IPS-20b (cell line): ENCODE measurements around the gene TAOK3.
"Not testable (repeated sequence)": the region's sequence is repeated elsewhere in the genome, so short reads cannot be mapped to it uniquely, and the experiment has no call there.

Experiments used
- H3K27ac ChIP-seq: one replicate; pipeline ENCODE4 v1.5.1; 2013; ENCODE audit warnings: low read length
- H3K27me3 ChIP-seq: 2 replicates; pipeline ENCODE4 v1.6.1; 2013; ENCODE audit warnings: mild to moderate bottlenecking, low read length, inconsistent platforms; ENCODE audit not compliant: insufficient read depth
- H3K36me3 ChIP-seq: 2 replicates; pipeline ENCODE4 v1.6.1; 2013; ENCODE audit warnings: low read depth, mild to moderate bottlenecking, inconsistent platforms, low read length, moderate library complexity; ENCODE audit not compliant: insufficient read depth
- H3K4me1 ChIP-seq: 2 replicates; pipeline ENCODE4 v1.6.1; 2013; ENCODE audit warnings: mild to moderate bottlenecking, control low read depth, inconsistent platforms, low read length, moderate library complexity; ENCODE audit not compliant: insufficient read depth
- H3K4me3 ChIP-seq: 2 replicates; pipeline ENCODE4 v1.5.1; 2013; ENCODE audit warnings: mild to moderate bottlenecking, low read length, inconsistent platforms
- H3K9ac ChIP-seq: 2 replicates; pipeline ENCODE4 v1.6.1; 2013; ENCODE audit warnings: low read depth, mild to moderate bottlenecking, inconsistent platforms, low read length, moderate library complexity
- H3K9me3 ChIP-seq: 2 replicates; pipeline ENCODE4 v1.6.1; 2013; ENCODE audit warnings: mild to moderate bottlenecking, low read depth, low read length, inconsistent platforms; ENCODE audit not compliant: insufficient read depth

TAOK3 gene

DNA sequence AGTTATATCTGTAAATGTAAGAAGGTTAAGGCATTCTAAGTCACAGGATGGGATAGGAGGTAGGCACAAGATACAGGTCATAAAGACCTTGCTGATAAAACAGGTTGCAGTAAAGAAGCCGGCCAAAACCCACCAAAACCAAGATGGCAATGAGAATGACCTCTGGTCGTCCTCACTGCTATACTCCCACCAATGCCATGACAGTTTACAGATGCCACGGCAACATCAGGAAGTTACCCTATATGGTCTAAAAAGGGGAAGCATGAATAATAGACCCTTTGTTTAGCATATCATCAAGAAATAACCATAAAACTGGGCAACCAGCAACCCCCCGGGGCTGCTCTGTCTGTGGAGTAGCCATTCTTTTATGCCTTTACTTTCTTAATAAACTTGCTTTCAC, 64.7 kb downstream of the TAOK3 start:
- H3K4me3 ChIP-seq, H3K27me3 ChIP-seq, H3K27ac ChIP-seq, H3K9me3 ChIP-seq, H3K9ac ChIP-seq, H3K4me1 ChIP-seq, H3K36me3 ChIP-seq: not testable (repeated sequence)

DNA sequence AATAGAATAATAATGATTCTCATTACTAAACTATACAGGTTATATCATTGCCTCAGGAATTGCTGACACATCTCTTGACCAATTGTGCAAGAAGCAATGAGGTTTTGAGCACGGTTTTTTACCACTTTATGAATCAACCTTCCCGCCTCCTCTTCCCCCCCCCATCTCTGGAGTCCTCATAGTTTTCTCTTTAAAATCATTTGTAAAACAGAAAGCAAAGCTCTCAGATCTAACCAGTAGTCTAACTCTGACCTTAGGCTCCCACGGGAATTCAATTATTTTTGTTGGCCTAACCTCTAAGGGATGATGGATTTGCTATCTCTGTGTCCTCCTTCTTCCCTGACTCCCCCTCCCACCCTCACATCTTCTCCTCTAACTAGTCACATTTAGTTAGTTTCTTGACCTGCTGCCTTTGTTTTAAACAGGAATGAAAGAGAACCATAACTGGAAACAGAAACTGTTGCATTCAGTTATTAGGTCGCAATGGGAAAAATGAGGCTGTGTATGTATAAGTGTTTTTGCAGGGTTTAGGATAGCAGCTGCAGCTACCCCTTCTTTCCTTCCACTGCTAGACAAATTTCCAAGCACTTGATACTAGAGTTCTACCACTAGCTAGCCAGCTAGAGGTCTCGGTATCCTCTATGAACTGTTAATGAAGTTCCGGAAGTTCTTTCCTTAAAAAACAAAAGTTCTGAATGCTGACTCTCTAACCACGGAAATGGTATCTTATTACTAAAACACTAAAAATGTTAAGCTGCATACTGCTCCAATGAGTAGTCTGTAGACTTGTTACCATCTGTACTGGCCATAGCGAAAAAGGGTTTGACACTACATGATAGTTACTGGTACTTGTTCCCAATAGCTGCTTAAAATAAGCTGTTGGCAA, 65.4 kb downstream of the TAOK3 start:
- H3K9ac ChIP-seq = 0 out of 2 replicates have a peak overlapping the region, but pooled peaks have one; percentile 8
- no peak overlapping the region for H3K4me3 ChIP-seq
- H3K4me1 ChIP-seq = peaks cover 5% of the 10 kb centered on the region; the same call in 1 of the 2 replicates
- H3K27ac ChIP-seq = no peak overlapping the region
- H3K27me3 ChIP-seq = no peaks in the 10 kb centered on the region
- H3K9me3 ChIP-seq = no peaks in the 10 kb centered on the region
- no peaks in the 10 kb centered on the region for H3K36me3 ChIP-seq

DNA sequence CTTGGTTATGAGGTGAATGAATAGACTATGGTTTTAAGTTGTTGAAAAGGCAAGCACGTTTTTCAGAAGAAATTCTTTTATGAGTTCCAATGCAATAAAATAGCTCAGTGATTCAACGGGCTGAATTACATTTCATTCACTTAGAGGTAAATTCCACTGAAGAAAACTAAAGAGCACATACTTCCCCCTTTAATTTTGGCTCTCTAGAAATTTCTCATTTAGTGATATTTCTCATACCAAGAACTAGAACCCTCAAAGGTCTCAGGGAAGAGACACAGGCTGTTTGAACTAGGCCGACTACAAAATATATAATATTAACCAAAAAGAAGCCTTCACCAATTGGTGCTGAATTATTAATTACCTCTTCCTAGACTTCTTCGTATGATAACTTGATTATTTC, 68.6 kb downstream of the TAOK3 start:
- H3K9me3 ChIP-seq = no peaks in the 10 kb centered on the region
- no peak overlapping the region for H3K9ac ChIP-seq

DNA sequence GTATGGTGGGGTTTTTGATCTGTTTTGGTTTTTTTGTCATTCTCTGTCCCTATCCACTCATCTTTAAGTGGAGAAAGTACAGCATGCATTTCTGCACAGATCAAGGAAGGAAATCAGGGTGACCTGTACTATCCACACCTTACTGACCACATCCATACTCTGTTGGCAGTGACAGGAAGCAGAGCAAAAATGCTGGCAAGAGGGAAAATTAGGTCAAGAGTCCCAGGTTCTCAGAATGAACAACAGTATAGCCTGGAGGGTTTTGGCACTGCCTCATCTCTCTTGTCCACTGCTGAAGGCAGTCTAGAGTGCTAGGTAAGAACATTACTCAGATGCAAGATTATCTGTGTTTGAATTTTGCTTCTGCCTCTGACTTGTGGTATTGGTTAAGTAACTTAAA, 70.7 kb downstream of the TAOK3 start:
- H3K4me3 ChIP-seq = no peak overlapping the region
- no peaks in the 10 kb centered on the region for H3K27me3 ChIP-seq
- H3K9me3 ChIP-seq = no peaks in the 10 kb centered on the region
- no peak overlapping the region for H3K27ac ChIP-seq
- no peaks in the 10 kb centered on the region for H3K36me3 ChIP-seq
- H3K4me1 ChIP-seq = no peaks in the 10 kb centered on the region; the same call in 1 of the 2 replicates
- H3K9ac ChIP-seq = no peak overlapping the region

More for the DNA sequence above, 68.6 kb downstream of the TAOK3 start:
- no peak overlapping the region for H3K4me3 ChIP-seq
- peaks cover 5% of the 10 kb centered on the region; the same call in 1 of the 2 replicates for H3K4me1 ChIP-seq
- H3K36me3 ChIP-seq = no peaks in the 10 kb centered on the region
- no peaks in the 10 kb centered on the region for H3K27me3 ChIP-seq
- H3K27ac ChIP-seq = no peak overlapping the region

DNA sequence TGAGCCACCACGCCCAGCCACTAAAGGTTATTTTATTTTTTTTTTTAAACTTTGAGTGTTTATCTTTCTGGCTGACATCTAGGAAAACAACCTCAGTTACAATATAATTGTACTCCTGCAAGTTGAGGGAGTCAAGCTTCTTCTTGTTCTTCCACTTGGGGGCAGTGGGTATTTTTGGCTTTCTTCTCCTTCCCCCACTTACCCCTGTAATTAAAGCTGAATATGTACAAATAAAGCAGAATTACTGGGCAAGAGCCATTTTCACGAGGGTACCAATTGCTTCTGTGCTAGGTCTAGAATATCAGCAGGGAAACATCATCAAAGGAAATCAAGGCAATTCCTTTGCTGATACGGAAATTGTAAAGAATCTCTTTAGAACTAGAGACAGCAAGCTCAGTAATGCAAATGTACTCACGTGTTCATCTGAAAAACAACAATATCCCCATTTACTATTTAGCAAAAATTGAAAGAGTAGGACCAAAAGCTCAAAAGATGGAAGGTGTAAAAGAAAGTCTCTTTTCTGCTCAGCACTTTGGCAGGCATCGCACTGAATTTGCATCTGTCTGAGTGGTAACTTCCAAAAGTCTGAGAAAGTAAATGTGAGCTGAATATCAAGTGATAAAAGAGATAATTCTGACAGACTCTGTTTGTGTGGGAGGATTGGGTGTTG, 72.8 kb downstream of the TAOK3 start:
- H3K27ac ChIP-seq = no peak overlapping the region
- H3K9me3 ChIP-seq = no peaks in the 10 kb centered on the region
- H3K27me3 ChIP-seq = no peaks in the 10 kb centered on the region
- no peaks in the 10 kb centered on the region for H3K36me3 ChIP-seq
- no peak overlapping the region for H3K9ac ChIP-seq
- H3K4me1 ChIP-seq = no peaks in the 10 kb centered on the region; the same call in 1 of the 2 replicates
- no peak overlapping the region for H3K4me3 ChIP-seq

DNA sequence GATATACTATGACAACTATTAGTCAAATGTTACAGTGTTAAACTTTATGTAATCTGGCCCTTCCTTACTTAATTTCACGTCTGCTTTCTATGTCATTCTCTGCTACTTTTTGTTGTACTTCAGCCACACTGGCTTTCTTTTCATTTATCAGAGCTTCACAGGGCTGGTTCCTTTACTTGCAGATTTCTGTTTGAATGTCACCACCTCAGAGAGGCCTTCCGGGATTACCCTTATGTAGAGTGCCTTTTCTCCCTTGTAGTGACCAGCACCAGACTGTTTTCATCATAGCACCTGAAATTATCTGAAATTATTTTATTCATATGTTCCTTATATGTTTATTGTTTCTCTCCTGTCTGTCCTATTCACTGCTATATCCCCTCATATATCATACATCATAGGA, 75.4 kb downstream of the TAOK3 start:
- Histone ChIP-seq H3K4me1 (no peaks in the 10 kb centered on the region; the same call in 1 of the 2 replicates), H3K36me3 (no peaks in the 10 kb centered on the region), H3K9ac (no peak overlapping the region), H3K27ac (no peak overlapping the region), H3K4me3 (no peak overlapping the region), H3K9me3 (no peaks in the 10 kb centered on the region), H3K27me3 (no peaks in the 10 kb centered on the region)

DNA sequence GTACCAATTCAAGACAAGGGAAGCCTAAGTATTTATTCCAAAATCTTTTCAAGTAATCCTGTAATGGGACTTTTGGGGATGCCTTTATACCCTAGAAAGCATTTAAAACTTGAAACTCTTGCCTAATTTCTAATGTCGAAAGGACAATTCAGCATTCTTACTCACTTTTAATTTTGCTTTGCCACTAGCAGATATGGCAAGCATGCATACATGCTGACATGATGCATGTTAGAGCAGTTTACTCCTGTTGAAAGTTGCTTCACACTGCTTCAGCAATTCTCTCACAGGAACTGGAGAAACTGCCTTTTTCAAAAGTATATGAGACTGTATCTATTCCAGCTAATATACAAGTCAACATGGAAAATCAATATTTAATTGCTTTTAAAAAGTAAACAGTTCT, 79.9 kb downstream of the TAOK3 start:
- no peak overlapping the region for H3K4me3 ChIP-seq
- no peak overlapping the region for H3K9ac ChIP-seq
- no peaks in the 10 kb centered on the region for H3K9me3 ChIP-seq
- H3K27ac ChIP-seq = no peak overlapping the region
- no peaks in the 10 kb centered on the region for H3K36me3 ChIP-seq
- H3K4me1 ChIP-seq = no peaks in the 10 kb centered on the region
- no peaks in the 10 kb centered on the region for H3K27me3 ChIP-seq

DNA sequence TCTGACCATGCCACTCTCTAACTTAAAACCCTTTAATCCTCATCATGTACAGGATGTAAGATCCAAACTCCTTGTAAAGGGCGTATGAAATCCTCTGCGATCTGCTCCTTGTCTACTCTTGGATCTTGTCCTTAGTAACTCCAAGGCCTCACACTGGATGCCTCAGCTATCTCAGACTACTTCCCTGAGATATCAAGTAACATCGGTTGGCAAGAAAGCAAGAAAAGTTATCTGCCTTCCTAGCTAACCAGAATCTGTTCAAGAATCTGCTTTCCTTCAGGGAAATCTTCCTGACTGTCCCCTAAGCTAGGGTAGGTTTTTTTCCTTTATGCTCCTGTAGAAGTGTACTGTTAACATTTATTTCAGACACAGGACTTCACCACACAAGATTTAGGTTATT, 82.6 kb downstream of the TAOK3 start:
- Histone ChIP-seq H3K27ac (no peak overlapping the region), H3K4me3 (no peak overlapping the region), H3K9ac (no peak overlapping the region), H3K4me1 (no peaks in the 10 kb centered on the region), H3K36me3 (no peaks in the 10 kb centered on the region), H3K27me3 (no peaks in the 10 kb centered on the region), H3K9me3 (no peaks in the 10 kb centered on the region)

DNA sequence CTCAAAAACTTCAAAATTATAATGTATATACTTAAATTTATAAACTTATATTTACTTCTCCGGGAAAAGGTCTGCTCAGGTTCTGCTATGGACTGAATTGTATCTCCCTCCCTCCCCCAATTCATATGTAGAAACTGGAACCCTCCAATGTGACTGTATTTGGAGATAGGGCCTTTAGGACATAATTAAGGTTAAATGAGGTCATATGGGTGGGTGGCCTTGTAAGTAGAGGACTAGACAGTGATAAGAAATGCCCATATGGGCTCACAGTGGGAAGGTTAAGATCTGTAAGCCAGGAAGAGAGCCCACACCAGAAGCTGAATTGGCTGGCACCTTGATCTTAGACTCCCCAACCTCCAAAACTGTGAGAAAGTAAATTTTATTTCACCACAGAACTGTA, 84.5 kb downstream of the TAOK3 start:
- H3K27me3 ChIP-seq = no peaks in the 10 kb centered on the region
- H3K9ac ChIP-seq = no peak overlapping the region
- no peak overlapping the region for H3K27ac ChIP-seq
- H3K36me3 ChIP-seq = no peaks in the 10 kb centered on the region
- no peaks in the 10 kb centered on the region for H3K9me3 ChIP-seq
- no peaks in the 10 kb centered on the region for H3K4me1 ChIP-seq
- H3K4me3 ChIP-seq = no peak overlapping the region

DNA sequence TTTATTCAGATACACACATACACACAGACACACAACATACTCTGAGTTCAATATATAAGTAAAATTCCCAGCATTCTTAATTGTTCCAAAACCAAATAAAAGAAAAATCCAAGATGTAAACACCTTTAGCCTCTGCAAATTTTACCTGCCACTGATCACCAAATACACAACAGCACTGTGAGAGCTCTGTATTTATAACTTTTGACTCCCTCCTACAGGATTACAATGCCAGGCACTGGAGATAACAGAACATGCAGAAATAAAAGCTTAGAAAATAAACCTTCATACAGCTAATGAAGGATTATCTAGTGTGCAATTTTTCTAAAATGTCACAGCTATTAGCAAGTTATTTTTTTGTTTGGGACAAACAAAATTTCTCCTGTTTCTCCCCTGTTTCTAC, 85.0 kb downstream of the TAOK3 start:
- Histone ChIP-seq H3K27ac (no peak overlapping the region), H3K9me3 (no peaks in the 10 kb centered on the region), H3K9ac (no peak overlapping the region), H3K4me3 (no peak overlapping the region), H3K4me1 (no peaks in the 10 kb centered on the region), H3K27me3 (no peaks in the 10 kb centered on the region), H3K36me3 (no peaks in the 10 kb centered on the region)

DNA sequence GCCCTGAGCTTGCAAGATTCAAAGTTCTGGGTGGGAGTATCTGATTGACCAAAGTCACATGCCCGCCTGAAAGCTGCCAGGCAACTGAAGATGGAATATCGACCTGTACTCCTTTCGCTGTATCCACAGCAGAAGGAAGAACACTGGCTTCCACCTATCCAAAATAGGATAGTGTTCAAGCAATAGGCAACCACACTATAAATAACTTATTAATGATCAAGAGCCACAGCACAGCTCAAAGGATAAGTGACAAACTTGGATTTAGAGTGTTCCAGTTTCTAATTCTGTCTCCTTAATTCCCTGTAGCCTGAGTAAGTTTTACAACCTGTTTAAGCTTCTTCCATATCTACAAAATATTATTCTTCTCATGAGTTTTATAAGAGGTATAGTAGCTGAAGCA, 89.9 kb downstream of the TAOK3 start:
- no peaks in the 10 kb centered on the region for H3K4me1 ChIP-seq
- H3K27me3 ChIP-seq = no peaks in the 10 kb centered on the region
- H3K9me3 ChIP-seq = no peaks in the 10 kb centered on the region
- no peak overlapping the region for H3K27ac ChIP-seq
- no peaks in the 10 kb centered on the region for H3K36me3 ChIP-seq
- H3K4me3 ChIP-seq = no peak overlapping the region
- no peak overlapping the region for H3K9ac ChIP-seq

DNA sequence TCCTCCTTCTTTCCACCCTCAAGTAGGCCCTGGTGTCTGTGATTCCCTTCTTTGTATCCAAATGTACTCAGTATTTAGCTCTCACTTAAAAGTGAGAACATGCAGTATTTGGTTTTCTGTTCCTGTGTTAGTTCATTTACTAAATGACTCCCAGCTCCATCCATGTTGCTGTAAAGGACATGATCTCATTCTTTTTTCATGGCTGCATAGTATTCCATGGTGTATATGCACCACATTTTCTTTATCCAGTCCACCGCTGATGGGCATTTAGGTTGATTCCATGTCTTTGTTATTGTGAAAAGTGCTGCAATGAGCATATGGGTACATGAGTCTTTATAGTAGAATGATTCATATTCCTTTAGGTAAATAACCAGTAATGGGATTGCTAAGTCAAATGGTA, 94.4 kb downstream of the TAOK3 start:
- not testable (repeated sequence) for H3K4me3 ChIP-seq, H3K9me3 ChIP-seq, H3K36me3 ChIP-seq, H3K27me3 ChIP-seq, H3K9ac ChIP-seq, H3K27ac ChIP-seq, H3K4me1 ChIP-seq
